DMS 273 treated with DMSO at 0.1 percent for 48 hours (cell line): ENCODE results near the gene ASTN2.

Source experiments
- DNase-seq: peaks from one replicate; lab custom pipeline; 2025; lab: John Stamatoyannopoulos, UW

Gene ASTN2

GRCh38 chr9:117014061-117014460 is 400.8 kb downstream of the ASTN2 start:
- DNase-seq = no peak

DNA sequence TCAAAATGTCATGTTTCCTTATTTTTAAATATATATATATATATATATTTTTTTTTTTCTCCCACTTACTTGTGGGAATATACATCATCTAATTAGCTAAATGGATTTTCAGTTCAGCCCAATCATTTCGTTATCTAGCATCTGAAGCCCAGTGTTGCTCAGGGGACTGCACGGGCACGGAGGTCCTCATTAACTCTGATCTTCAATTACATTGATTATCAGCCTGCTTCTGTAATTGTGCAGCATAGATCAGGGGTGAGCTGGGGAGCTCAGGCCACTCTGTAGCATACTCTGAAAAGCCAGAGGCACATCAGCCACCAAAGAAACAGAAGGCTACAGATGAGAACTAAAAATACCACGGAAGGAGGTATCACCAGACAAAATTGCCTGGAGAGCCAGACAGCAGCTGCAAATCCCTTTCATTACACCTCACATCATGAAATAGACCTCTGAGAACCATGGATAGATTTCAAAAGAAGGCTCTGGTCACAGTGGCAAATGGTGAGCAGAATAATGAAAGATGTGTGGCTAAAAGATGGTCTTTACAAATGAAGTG is 401.3 kb downstream of the ASTN2 start:
- DNase-seq = no peak

GRCh38 chr9:117010061-117010460 is 404.8 kb downstream of the ASTN2 start:
- DNase-seq = no peak

GRCh38 chr9:117008876-117009275 is 406.0 kb downstream of the ASTN2 start:
- DNase-seq = no peak

GRCh38 chr9:117008461-117008860 is 406.4 kb downstream of the ASTN2 start:
- no peak for DNase-seq

- no peak for DNase-seq
These were observed 412.2 kb downstream of the ASTN2 start for GRCh38 chr9:117002686-117003085.

DNA sequence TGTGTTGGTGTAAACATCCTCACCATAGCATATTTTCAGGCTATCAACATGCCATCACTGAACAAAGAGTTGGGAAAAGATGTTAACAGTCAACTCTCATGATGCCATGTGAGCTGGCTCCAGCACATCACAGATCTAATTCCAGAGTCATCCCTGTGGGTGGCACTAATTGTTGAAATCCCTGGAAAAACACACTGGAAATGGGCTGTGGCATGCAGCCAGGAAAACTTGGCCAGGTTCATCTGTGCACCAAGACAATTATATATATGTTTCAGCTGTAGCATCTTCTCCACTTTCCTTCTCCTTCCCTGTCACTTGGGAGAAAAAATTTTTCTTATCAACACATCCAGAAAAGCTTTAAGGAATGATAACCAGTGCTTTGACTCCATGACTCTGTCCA is 414.0 kb downstream of the ASTN2 start:
- no peak for DNase-seq

GRCh38 chr9:117000196-117000723 is 414.6 kb downstream of the ASTN2 start:
- DNase-seq = no peak

- no peak for DNase-seq
These were observed 416.6 kb downstream of the ASTN2 start for GRCh38 chr9:116998305-116998704.

GRCh38 chr9:116992865-116993264 is 422.0 kb downstream of the ASTN2 start:
- no peak for DNase-seq

DNA sequence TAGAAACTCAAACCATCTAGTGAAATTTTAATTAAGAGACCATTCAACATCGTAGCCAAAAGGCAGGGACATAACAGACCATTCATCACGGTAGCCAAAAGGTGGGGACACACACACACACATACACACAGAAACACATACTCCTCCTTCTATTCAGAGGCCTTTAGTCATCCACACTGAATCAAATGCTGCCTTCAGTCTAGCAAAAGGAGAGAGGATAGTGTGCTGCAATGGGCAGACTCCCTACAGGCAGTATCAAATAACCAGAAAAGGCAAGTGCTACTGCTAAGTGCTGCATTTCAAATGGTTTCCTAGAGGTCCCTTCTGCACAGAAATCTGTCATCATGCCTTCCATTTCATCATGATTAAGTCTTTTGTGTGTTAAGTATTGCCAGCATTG is 423.8 kb downstream of the ASTN2 start:
- DNase-seq = no peak

GRCh38 chr9:116990592-116990991 is 424.3 kb downstream of the ASTN2 start:
- no peak for DNase-seq

DNA sequence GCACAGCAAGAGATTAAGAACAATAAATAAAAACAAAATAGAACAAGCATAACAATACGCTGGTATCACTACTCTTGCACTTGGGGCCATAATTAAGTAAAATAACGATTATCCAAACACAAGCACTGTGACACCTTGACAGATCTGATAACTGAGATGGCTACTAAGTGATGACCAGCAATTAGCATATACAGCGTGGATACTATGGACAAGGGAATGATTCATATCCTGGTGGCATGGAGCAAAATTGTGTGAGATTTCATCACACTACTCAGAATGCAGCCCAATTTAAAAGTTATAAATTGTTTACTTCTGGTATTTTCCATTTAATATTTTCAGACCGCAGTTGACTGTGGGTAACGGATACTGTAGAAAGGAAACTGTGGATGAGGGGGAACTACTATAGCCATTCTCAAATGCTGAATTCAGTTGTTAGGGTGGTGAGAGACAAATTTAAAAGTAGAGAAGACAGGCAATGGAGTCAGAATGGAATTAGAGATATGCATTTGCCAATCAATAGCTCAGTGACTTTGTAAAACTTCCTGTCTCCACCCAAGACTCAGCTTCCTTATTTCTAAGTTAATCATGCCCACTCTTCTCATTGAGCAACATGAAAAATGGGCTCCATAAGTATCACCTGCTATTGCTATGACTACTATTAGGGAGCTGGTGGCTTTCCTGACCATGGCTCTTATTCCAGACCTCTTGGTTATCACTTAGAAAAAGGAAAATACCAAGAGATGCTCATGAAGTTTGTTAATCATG is 427.0 kb downstream of the ASTN2 start:
- DNase-seq = no peak

- no peak for DNase-seq
These were observed 428.8 kb downstream of the ASTN2 start for GRCh38 chr9:116986015-116986414.

DNA sequence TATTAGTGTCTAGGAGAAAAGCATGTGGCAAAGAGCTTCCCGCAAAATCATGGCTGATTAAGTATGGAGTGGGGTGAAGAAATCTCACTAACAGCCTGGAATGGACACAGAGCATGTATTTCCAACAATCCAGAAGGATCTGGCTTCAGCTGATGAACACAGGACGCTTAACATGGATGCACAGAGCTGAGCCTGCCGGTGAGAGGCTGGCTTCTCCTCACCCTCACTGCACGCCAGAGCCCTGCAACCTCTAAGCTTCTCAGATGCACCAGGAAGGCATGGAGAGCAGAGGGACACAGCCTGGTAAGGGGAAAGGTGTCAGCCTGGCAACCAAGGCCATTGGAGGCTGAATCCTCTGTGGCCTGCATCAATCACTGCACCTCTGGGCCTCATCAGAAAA is 429.3 kb downstream of the ASTN2 start:
- no peak for DNase-seq

DNA sequence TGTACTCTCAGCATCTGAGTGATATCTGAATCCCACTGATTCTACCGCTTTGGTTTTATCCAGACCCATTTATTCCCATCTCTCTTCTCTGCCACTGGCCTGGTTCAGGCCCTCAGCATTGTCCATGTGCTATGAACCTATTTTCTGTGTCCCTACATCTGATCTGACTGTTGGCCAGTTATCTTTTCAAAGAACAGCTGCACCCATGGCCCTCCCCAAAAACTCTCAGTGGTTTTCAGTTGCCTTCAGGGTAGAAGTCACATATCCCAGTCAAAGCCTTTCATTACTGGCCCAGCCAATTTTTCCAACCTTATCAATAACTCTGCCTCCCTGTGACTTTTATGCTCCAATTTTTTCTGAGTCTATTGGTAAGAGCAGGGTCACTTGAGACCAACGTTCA is 430.7 kb downstream of the ASTN2 start:
- no peak for DNase-seq

DNA sequence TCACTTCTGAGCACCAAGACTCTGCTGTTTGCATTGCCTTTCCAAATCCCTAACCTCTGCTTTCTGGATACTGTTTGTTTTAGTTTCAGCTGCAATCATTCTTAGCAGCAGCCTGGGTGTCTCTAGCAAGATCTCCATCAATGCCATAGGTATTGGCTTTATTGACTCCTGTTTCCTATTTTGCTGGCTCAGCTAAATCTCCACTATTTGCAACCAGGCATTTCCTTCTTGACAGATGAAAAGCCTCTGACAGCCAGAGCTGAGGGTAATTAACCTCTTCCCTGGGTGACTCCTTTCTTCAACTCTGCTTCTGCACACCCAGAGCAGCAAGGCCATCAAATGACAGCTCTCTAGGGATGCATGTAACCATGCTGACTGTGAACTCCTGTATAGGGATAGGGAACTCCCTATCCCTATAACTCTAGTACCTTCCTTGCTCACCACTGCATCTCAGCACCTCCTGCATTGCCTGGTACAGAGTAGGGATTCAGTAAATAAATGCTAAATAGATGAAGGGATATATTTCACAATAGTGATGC is 434.2 kb downstream of the ASTN2 start:
- no peak for DNase-seq

- no peak for DNase-seq
These were observed 435.4 kb downstream of the ASTN2 start for GRCh38 chr9:116979456-116979855.

- DNase-seq = no peak
These were observed 436.7 kb downstream of the ASTN2 start for GRCh38 chr9:116978155-116978554.

- no peak for DNase-seq
These were observed 439.7 kb downstream of the ASTN2 start for GRCh38 chr9:116975126-116975525.

DNA sequence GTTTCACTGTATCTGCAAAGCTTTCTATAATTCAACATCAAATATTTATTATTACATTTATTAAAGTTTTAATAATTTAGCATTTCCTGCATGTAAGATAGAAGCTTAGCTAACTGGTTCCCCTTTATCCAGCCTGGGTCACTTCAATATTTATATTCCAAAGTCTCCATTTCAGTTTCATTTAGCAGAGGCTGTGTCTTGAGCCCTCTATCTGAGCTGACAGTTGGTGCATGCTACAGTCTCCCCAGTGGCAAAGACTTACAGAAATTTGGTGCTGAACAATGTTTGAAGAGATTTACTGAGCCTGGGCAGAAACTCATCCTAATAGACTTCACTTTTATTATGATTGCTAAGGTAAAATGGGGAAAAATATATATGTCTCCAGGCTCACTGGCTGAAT is 448.7 kb downstream of the ASTN2 start:
- no peak for DNase-seq

DNA sequence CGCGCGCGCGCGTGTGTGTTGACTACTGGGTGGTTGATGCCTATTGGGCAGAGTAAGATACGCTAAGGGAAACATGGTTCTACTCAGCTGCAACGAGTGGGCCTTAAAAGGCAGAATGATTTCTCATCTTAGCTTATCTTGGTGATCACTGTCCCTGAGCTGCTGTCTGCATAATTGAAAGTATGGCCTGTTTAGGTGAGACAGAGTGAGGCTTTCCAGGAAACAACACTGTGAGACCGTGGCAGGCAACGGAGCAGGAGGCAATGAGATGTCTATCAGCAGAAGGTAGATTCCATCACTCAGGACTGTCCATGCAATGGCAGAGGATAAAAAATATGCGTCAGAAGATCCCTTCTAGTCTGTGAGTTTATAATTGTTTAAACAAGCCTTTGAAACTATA is 450.6 kb downstream of the ASTN2 start:
- no peak for DNase-seq

- DNase-seq = no peak
These were observed 455.0 kb downstream of the ASTN2 start for GRCh38 chr9:116959809-116960208.

DNA sequence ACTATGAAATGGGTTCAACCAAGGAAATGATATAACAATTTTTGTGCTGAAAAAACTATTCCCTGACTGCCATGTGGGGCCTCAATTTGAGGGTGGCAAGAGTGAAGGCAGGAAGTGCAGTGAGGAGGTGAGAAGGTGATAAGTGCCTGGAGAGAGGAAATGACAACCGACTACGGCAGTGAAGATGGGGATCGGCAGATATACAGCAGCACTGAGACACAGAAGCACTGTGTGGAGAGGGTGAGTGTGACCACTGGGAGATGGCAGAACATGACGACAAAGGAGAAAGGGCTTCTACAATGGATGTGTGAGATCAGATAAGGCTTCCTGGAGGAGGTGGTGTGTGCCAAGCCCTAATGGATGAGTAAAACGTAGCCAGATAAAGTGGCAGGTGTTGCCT is 456.0 kb downstream of the ASTN2 start:
- no peak for DNase-seq
